Nephron (organoid): ENCODE data around the gene SEMG1.

Source experiments
- H3K27ac Mint-ChIP-seq, 3 experiments: 2 replicates each; pipeline ENCODE4 v1.8.0; 2020; ENCODE audit warnings: mixed read lengths in 3 of 3, mild to moderate bottlenecking in 2 of 3, moderate library complexity in 1 of 3
- H3K27me3 Mint-ChIP-seq: 2 replicates; pipeline ENCODE4 v1.8.0; 2021; ENCODE audit warnings: low read depth, mild to moderate bottlenecking, moderate library complexity, mixed read lengths
- H3K36me3 Mint-ChIP-seq: 2 replicates; pipeline ENCODE4 v1.8.0; 2020; ENCODE audit warnings: low read depth, mixed read lengths
- H3K4me1 Mint-ChIP-seq: 2 replicates; pipeline ENCODE4 v1.8.0; 2020; ENCODE audit warnings: mixed read lengths
- H3K4me3 Mint-ChIP-seq, 3 experiments: 2 replicates each; pipeline ENCODE4 v1.8.0; 2020; ENCODE audit warnings: mild to moderate bottlenecking in 3 of 3, mixed read lengths in 3 of 3, moderate library complexity in 2 of 3
- H3K9me3 Mint-ChIP-seq: 2 replicates; pipeline ENCODE4 v1.8.0; 2020; ENCODE audit warnings: mixed read lengths
- CTCF ChIP-seq, 3 experiments: fragments of 200-600 bp; sonication (generic); IDR thresholded peaks; one replicate each; pipeline ENCODE4 v1.5.0; 2021; ENCODE audit warnings: antibody characterized with exemption in 3 of 3; ENCODE audit not compliant: unreplicated experiment in 3 of 3

Gene SEMG1

DNA sequence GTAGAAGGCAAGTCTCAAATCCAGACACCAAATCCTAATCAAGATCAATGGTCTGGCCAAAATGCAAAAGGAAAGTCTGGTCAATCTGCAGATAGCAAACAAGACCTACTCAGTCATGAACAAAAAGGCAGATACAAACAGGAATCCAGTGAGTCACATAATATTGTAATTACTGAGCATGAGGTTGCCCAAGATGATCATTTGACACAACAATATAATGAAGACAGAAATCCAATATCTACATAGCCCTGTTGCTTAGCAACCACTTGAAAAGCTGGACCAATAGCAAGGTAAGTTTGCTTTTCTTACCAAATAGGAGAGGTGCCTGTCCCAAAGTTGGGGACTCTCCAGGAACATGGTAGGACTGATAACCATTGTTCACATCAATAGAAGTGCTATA is 16.3 kb downstream of the SEMG1 start:
- Mint-ChIP-seq H3K27ac (no peak overlapping the region), H3K36me3 (no peaks in the 10 kb centered on the region), H3K4me1 (no peaks in the 10 kb centered on the region), H3K27me3 (peaks cover 27% of the 10 kb centered on the region), H3K4me3 (no peak overlapping the region), H3K9me3 (no peaks in the 10 kb centered on the region)
- no peak for TF ChIP-seq CTCF (IDR thresholded peaks at IDR 0.05; ENCODE audit: unreplicated experiment in 3 of 3)

GRCh38 chr20:45226287-45226686 is 19.5 kb downstream of the SEMG1 start:
- Mint-ChIP-seq H3K36me3 (no peaks in the 10 kb centered on the region), H3K4me3 (no peak overlapping the region), H3K27ac (no peak overlapping the region), H3K9me3 (no peaks in the 10 kb centered on the region), H3K4me1 (no peaks in the 10 kb centered on the region), H3K27me3 (peaks cover 17% of the 10 kb centered on the region)
- no peak for TF ChIP-seq CTCF (IDR thresholded peaks at IDR 0.05; ENCODE audit: unreplicated experiment in 3 of 3)

GRCh38 chr20:45229264-45230056 is 22.6 kb downstream of the SEMG1 start:
- Mint-ChIP-seq H3K27ac (no peak overlapping the region), H3K9me3 (peaks cover 5% of the 10 kb centered on the region), H3K36me3 (no peaks in the 10 kb centered on the region), H3K4me1 (no peaks in the 10 kb centered on the region), H3K4me3 (no peak overlapping the region), H3K27me3 (peaks cover 14% of the 10 kb centered on the region)
- no peak for TF ChIP-seq CTCF (IDR thresholded peaks at IDR 0.05; ENCODE audit: unreplicated experiment in 3 of 3)

GRCh38 chr20:45230631-45231030 is 23.8 kb downstream of the SEMG1 start:
- no peak for TF ChIP-seq CTCF (IDR thresholded peaks at IDR 0.05; ENCODE audit: unreplicated experiment in 3 of 3)
- no peak overlapping the region for H3K4me3 Mint-ChIP-seq
- H3K4me1 Mint-ChIP-seq, result no peaks in the 10 kb centered on the region
- H3K27me3 Mint-ChIP-seq, result peaks cover 9% of the 10 kb centered on the region
- H3K27ac Mint-ChIP-seq, result no peak overlapping the region
- H3K9me3 Mint-ChIP-seq, result peaks cover 6% of the 10 kb centered on the region
- no peaks in the 10 kb centered on the region for H3K36me3 Mint-ChIP-seq

DNA sequence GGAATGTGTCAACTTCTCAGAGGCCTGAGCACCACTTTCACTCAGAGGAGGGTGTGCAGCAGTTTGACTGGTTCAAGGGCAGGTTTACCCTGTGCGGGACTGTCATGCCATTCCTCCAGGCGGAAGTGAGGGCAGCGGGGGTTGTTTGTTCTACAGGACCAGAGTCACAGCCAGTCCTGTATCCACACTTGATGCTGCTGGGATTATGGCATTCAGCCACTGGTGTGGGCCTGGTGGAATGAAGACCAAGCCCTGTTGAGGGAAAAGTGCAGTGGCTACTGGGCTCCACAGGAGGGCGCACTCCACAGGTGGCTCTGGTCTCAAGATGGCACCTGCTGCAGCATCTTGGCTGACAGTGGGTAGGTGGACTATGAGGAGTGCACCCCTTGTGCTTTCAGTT is 29.2 kb downstream of the SEMG1 start:
- TF ChIP-seq CTCF (IDR thresholded peaks at IDR 0.05; ENCODE audit: unreplicated experiment in 3 of 3), result no peak
- H3K4me3 Mint-ChIP-seq, result no peak overlapping the region
- peaks cover 14% of the 10 kb centered on the region for H3K9me3 Mint-ChIP-seq
- no peaks in the 10 kb centered on the region for H3K4me1 Mint-ChIP-seq
- no peaks in the 10 kb centered on the region for H3K36me3 Mint-ChIP-seq
- peaks cover 17% of the 10 kb centered on the region for H3K27me3 Mint-ChIP-seq
- no peak overlapping the region for H3K27ac Mint-ChIP-seq

DNA sequence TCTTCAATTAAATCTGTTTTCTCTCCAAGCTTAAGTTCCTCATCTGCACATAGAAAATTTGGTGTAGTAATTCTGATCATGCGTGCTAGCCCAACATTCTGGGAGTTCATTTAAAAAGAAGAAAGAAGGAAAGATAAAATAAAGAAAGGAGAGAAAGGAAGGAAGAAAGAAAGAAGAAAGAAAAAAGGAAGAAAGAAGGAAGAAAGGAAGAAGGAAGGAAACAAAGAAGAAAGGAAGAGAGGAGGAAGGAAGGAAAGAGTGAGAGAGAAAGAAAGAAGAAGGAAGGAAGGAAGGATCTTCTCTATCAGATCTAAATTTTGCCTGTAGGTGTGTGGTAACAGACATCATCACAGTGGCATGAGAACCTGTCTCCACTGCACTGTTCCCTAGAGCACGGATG is 31.3 kb downstream of the SEMG1 start:
- H3K4me1 Mint-ChIP-seq, result no peaks in the 10 kb centered on the region
- no peak overlapping the region for H3K4me3 Mint-ChIP-seq
- no peaks in the 10 kb centered on the region for H3K36me3 Mint-ChIP-seq
- H3K9me3 Mint-ChIP-seq, result peaks cover 14% of the 10 kb centered on the region
- peaks cover 17% of the 10 kb centered on the region for H3K27me3 Mint-ChIP-seq
- no peak for TF ChIP-seq CTCF (IDR thresholded peaks at IDR 0.05; ENCODE audit: unreplicated experiment in 3 of 3)
- no peak overlapping the region for H3K27ac Mint-ChIP-seq
